Lower leg skin (tissue), 4 donors: ENCODE data around the gene THAP6. TPM values are rescaled to one million over a fixed set of nuclear protein-coding genes. Genes with fewer than 3 reads are reported as not detected.
A peak's percentile ranks its signal among the peaks of the same experiment; 100 is the strongest.

Experiments
- DNase-seq, 2 donors: peaks; one replicate each; pipeline ENCODE4 v3.0.0-alpha.2; 2019; ENCODE audit warnings: low spot score in 2 of 2
- H3K4me3 ChIP-seq: fragments of 200-600 bp; sonication (generic); 2 replicates; pipeline ENCODE4 v1.5.1; 2017; ENCODE audit warnings: mild to moderate bottlenecking, low read depth; ENCODE audit not compliant: poor library complexity, severe bottlenecking
- POLR2A ChIP-seq, 2 donors: fragments of 450-650 bp; IDR thresholded peaks; one replicate each; pipeline ENCODE4 v1.6.1; 2016 to 2017; ENCODE audit warnings: antibody characterized with exemption in 2 of 2, mild to moderate bottlenecking in 1 of 2, moderate library complexity in 1 of 2
- WGBS, 2 donors: methylation state at CpG; one replicate each; pipeline ENCODE4 v1.1.5; 2018; 5-methylcytosine and 5-hydroxymethylcytosine counted together
- intact Hi-C: fragments of 100-400 bp; cut with DNase I; formaldehyde crosslinking; loops from one replicate; pipeline ENCODE4 v1.15.0; 2023; ENCODE audit warnings: low total_unique reads
- total RNA-seq, 4 donors: library from RNA; depleted of rRNA; stranded (reverse); fragments of >200 nt; gene quantifications; one replicate each; pipeline ENCODE4 v1.1.0, GENCODE V29; 2016
- TF ChIP-seq, protein P1 (sequence below), 3 donors: fragments of 450-650 bp; IDR thresholded peaks; one replicate each; pipeline ENCODE4 v1.5.1; 2016; ENCODE audit warnings: antibody characterized with exemption in 3 of 3, mild to moderate bottlenecking in 3 of 3, moderate library complexity in 2 of 3

THAP6 gene
- total RNA-seq, 4 donors from 2014 or later = 8.8 to 19.7 (median 11.6) TPM

GRCh38 chr4:75544870-75545269 lies 30.6 kb downstream of the THAP6 start:
- no peak for TF ChIP-seq POLR2A (IDR thresholded peaks at IDR 0.05)
- TF ChIP-seq, protein P1, sequence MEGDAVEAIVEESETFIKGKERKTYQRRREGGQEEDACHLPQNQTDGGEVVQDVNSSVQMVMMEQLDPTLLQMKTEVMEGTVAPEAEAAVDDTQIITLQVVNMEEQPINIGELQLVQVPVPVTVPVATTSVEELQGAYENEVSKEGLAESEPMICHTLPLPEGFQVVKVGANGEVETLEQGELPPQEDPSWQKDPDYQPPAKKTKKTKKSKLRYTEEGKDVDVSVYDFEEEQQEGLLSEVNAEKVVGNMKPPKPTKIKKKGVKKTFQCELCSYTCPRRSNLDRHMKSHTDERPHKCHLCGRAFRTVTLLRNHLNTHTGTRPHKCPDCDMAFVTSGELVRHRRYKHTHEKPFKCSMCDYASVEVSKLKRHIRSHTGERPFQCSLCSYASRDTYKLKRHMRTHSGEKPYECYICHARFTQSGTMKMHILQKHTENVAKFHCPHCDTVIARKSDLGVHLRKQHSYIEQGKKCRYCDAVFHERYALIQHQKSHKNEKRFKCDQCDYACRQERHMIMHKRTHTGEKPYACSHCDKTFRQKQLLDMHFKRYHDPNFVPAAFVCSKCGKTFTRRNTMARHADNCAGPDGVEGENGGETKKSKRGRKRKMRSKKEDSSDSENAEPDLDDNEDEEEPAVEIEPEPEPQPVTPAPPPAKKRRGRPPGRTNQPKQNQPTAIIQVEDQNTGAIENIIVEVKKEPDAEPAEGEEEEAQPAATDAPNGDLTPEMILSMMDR (IDR thresholded peaks at IDR 0.05) = no peak
- H3K4me3 ChIP-seq = no peak overlapping the region
- intact Hi-C loops = no loop called here
- WGBS, 2 donors = 96 to 97% methylated on average over 3 of the region's 3 CpGs
- no peak for DNase-seq

GRCh38 chr4:75545526-75545925 lies 31.3 kb downstream of the THAP6 start:
- intact Hi-C loops = no loop called here
- TF ChIP-seq POLR2A (IDR thresholded peaks at IDR 0.05) = no peak
- TF ChIP-seq, protein P1 (IDR thresholded peaks at IDR 0.05) = no peak
- no peak for DNase-seq
- H3K4me3 ChIP-seq = no peak overlapping the region
- 90 to 93% methylated on average over 5 of the region's 5 CpGs for WGBS, 2 donors

- 78 to 79% methylated on average over 15 of the region's 15 CpGs for WGBS, 2 donors
Observed at GRCh38 chr4:75547647-75548387, 33.5 kb downstream of the THAP6 start.

GRCh38 chr4:75549019-75549418 lies 34.7 kb downstream of the THAP6 start:
- 88 to 89% methylated on average over 2 of the region's 2 CpGs for WGBS, 2 donors
- no peak overlapping the region for H3K4me3 ChIP-seq
- DNase-seq = no peak
- intact Hi-C loops = no loop called here
- TF ChIP-seq POLR2A (IDR thresholded peaks at IDR 0.05) = no peak
- TF ChIP-seq, protein P1 (IDR thresholded peaks at IDR 0.05) = no peak

More at GRCh38 chr4:75547647-75548387, 33.5 kb downstream of the THAP6 start:
- H3K4me3 ChIP-seq = no peak overlapping the region
- intact Hi-C loops = no loop called here
- TF ChIP-seq POLR2A (IDR thresholded peaks at IDR 0.05) = no peak
- TF ChIP-seq, protein P1 (IDR thresholded peaks at IDR 0.05) = peak in 1 of 3 donors; percentile 42
- peak; percentile 17 to 86 for DNase-seq

DNA sequence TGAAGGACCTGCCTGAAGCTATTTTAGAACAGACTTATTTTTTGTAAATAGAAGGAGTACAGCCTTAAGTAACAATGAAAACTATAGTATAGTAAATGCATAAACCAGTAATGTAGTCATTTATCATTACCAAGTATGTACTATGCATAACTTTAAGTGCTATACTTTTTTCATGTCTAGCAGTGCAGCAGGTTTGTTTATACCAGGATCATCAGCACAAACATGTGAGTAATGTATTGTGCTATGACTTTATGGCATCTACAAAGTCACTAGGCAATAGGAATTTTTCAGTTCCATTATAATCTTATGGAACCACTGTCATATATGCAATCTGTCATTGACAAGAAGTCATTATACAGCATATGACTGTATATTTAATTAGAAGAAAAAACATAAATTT lies 38.2 kb downstream of the THAP6 start:
- no peak for DNase-seq
- TF ChIP-seq, protein P1 (IDR thresholded peaks at IDR 0.05) = no peak
- no peak for TF ChIP-seq POLR2A (IDR thresholded peaks at IDR 0.05)
- no peak overlapping the region for H3K4me3 ChIP-seq
- intact Hi-C loops = no loop called here
